ENCODE data around the gene ACSF2.
"Not testable (repeated sequence)": the region's sequence is repeated elsewhere in the genome, so short reads cannot be mapped to it uniquely, and the experiment has no call there.

Gene ACSF2

GRCh38 chr17:50465635-50466034, 39.6 kb downstream of the ACSF2 start:
- no peak for DNase-seq

DNA sequence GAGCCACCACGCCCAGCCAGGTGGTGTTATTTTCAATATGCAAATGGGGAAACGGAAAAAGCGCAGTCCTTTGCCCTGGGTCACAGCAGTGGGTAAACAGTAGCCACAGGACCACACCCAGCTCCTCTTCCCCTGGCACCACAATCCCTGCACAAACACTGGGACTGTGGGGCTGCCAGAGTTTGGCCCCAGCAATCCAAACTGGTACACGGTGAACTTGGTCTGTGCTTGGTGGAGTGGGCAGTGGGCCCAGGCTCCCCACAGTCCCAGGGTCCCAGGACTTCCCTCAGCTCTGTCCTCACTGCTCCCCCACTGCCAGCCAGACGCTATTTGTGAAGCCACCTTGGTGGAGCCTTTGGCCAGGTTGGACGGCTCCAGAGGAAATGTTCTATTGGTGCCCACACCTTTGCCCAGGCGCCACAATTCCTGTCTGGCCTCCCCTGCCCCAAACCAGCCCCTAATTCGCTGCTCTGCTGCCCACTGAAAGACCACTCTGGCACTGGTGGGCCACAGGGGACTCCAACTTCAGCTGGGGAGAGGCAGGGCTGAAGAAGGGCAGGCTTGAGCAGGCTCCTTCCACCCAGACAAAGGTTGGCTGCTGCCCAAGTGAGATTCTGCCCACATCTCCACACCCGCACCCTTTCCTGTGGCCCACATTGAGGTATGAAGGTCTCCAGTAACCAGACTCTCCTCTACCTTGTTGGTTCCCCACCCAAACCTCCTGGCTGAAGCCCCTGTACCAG, 40.5 kb downstream of the ACSF2 start:
- DNase-seq, result no peak

DNA sequence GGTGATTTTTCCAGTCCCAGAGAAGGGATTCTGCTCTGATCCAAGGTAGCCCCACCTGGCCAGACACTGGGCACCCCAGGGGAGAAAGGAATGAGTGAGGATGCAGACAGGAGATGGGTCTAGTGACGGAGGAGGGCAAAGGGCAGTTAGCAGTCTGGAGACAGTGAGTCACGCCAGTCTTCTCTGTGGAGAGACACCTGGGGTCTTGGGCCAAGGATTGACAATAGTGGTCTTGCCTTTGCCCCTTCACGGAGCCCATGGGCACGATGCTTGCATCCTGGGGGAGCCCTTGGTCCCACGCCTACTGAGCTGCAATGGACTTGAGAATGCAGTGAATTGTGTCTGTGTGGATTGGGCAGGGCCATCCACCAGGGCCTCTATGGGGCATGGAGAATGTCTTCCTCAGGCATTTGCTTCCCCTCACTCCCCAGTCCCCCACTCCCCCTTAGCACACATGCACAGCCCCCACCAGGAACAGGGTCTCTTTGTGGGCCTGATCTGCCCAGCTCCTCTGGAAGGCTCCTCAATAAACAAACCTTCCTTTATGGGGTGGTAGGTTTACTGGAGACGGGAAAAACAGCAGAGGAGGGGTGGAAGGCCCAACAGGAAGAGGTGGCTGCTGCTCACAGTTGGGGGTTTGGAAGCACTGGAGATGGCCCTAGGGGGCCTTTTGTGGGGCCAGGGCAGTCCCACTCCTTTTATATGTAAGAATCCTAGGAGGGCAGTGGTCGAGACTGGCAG, 41.3 kb downstream of the ACSF2 start:
- DNase-seq, result no peak

GRCh38 chr17:50467855-50468303, 41.9 kb downstream of the ACSF2 start:
- DNase-seq, result no peak

- DNase-seq, result peak; percentile 26
Measured at GRCh38 chr17:50468304-50469207, 42.5 kb downstream of the ACSF2 start, which contains the start of gene CHAD. CHAD (minus strand) TSS chr17:50468880; CDS start chr17:50468813, 67 bp downstream.

- no peak for DNase-seq
Measured at GRCh38 chr17:50469208-50469605, 43.2 kb downstream of the ACSF2 start.

GRCh38 chr17:50469671-50470305, 43.8 kb downstream of the ACSF2 start:
- DNase-seq, result no peak

DNA sequence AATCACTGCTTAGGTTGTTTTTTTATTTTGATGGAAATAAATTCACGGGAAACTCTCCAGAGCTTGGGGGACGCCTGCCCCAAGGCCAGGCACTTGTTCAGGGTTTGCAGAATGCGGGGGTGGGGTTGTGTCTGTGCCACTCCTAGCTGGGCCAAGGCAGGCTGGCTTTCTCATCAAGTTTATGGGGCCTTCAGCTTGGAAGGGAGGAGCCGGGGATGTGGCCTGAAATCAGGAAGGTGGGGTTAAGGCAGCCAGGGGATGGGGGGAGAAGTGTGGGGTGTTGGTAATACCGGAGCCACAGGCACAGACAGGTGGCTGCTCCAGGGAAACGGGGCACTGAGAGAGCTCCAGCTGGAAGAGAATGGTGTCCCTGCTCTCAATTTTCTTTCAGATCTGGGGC, 44.4 kb downstream of the ACSF2 start:
- DNase-seq, result no peak

GRCh38 chr17:50471009-50471905, 45.2 kb downstream of the ACSF2 start:
- DNase-seq, result no peak

DNA sequence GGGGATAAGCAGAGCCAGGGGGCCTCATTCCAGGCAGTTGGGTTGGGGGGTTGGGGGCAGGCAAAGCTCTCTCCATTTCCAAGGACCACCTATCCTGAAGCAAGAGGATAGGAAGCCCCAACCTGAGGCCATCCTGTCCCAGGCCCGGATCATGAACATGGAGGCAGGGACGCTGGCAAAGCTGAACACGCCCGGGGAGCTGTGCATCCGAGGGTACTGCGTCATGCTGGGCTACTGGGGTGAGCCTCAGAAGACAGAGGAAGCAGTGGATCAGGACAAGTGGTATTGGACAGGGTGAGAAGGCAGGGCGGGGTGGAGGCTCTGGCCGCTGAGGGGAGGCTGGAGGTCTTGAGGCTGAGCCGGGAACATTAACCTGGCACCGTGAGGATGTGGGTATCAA, 46.3 kb downstream of the ACSF2 start:
- no peak for DNase-seq

DNA sequence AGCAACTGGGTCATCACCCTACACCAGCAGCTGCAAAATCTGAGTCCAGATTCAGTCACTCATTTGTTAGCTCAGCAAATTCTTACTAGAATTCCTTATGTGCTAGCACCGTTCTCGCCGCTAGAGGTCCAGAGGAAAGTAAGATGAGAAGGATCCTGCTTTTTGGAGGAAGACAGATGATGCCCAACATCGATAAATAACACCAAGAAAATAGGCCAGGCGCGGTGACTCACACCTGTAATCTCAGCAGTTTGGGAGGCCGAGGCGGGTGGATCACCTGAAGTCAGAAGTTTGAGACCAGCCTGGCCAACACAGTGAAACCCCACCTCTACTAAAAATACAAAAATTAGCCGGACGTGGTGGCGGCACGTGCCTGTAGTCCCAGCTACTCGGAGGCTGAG, 46.7 kb downstream of the ACSF2 start:
- peak; percentile 69 for DNase-seq

DNA sequence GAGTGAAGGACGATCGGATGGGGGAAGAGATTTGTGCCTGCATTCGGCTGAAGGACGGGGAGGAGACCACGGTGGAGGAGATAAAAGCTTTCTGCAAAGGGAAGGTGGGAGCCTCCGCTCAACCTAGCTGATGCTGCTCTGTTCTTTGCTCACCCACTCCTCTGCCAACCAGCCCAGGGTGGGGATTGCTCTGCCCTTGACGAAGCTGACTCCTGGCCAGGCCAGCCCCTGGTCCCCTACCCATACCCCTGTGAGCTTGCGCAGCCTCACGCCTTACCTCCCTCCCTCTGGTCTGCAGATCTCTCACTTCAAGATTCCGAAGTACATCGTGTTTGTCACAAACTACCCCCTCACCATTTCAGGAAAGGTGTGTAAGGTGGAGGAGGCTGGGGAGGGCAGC, 47.9 kb downstream of the ACSF2 start:
- no peak for DNase-seq

- no peak for DNase-seq
Measured at GRCh38 chr17:50474523-50474922, 48.5 kb downstream of the ACSF2 start.

GRCh38 chr17:50475362-50475761, 49.3 kb downstream of the ACSF2 start:
- no peak for DNase-seq

DNA sequence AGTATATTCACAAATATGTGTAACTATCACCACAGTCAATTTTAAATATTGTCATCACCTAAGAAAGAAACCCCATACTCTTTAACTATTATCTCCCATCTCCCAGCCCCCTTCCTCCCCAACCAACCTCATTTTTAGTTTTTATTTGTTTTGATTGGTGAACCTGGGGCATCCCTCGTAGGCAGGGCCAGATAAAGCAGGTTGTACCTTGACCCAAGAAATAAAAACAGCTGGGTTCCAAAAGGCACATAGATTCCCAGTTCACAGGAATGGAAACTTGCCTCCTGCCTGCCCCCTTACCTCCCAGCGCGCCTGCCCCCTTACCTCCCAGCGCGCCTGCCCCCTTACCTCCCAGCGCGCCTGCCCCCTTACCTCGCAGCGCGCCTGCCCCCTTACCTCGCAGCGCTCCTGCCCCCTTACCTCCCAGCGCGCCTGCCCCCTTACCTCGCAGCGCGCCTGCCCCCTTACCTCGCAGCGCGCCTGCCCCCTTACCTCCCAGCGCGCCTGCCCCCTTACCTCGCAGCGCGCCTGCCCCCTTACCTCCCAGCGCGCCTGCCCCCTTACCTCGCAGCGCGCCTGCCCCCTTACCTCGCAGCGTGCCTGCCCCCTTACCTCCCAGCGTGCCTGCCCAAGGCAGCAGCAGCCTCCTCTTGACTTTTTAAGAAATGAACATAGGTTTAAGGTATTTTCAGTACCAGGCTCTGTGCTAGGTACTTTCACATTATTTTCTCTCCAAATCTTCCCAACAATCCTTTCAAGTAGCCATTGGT, 49.9 kb downstream of the ACSF2 start:
- DNase-seq, result not testable (repeated sequence)

DNA sequence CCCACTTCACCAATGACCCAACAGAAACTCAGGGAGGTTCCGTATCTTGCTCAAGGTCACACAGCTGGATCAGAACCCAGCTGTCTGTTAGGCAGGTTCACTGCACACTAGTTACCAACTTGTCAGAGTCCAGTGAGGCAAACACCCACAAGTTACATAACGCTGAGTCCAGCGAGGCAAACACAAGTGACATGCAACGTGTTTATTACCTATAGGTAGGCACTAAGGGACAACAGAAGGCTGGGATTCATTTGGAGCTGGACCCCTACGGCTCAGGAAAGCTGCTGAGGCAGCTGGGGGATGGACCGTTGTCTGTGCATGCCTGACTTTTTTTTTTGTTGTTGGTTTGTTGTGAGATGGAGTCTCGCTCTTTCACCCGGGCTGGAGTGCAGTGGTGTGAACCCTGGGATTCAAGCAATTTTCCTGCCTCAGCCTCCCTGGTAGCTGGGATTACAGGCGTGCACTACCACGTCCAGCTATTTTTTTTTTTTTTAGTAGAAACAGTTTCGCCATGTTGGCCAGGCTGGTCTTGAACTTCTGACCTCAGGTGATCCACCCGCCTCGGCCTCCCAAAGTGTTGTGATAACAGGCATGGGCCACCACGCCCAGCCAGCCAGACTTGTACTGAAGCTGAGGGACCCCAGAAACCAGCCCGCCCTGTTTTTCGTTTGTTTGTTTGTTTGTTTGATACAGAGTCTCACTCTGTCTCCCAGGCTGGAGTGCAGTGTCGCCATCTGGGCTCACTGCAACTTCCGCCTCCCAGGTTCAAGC, 50.7 kb downstream of the ACSF2 start:
- DNase-seq, result no peak

GRCh38 chr17:50477976-50478375, 52.0 kb downstream of the ACSF2 start:
- DNase-seq, result no peak

- peak; percentile 95 for DNase-seq
Measured at GRCh38 chr17:50478391-50479381, 52.7 kb downstream of the ACSF2 start, which contains the start of gene RSAD1. RSAD1 (plus strand) TSS chr17:50478860; CDS start chr17:50478885, 25 bp downstream.
